ENCODE measurements around the gene MOG.

The MOG gene

DNA sequence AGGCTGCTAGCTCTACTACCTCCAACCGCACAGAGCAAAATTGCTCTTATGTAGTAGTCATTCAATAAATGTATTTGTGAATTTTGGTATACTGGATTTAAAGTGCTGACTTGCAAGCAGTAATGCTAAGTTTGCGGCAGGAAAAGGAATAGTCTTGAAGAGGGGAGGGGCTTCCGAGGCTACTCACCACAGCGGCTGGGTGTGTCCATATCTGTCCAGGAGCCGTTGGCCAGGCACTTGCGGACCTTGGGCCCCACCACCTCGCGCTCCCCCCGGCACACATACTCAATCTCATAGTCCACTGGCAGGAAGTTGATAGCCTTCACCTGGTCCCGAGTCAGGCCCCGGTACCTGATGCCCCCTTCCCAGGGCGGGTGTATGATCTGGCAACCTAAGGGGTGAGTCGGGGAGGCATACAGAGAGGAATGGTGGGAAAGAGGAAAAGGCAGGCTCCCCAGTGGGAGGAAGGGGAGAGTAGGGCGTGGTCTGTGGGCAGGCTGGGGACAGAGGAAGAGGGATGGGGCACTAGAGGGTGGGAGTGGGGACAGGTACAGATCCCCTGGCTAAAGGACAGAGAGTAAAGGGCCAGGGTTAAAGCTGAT, 25.6 kb upstream of the MOG start:
- Mint-ChIP-seq H3K9me3 (no peaks in the 10 kb centered on the region), H3K27ac (no peak overlapping the region), H3K36me3 (no peaks in the 10 kb centered on the region), H3K4me1 (peaks cover 54% of the 10 kb centered on the region), H3K27me3 (peaks cover 2% of the 10 kb centered on the region), H3K4me3 (peak overlapping the region; percentile 84)

GRCh38 chr6:29631860-29632731, 24.8 kb upstream of the MOG start:
- no peaks in the 10 kb centered on the region for H3K36me3 Mint-ChIP-seq
- peaks cover 52% of the 10 kb centered on the region for H3K4me1 Mint-ChIP-seq
- no peaks in the 10 kb centered on the region for H3K9me3 Mint-ChIP-seq
- H3K27me3 Mint-ChIP-seq, result peaks cover 2% of the 10 kb centered on the region
- H3K27ac Mint-ChIP-seq, result peak overlapping the region; percentile 1
- H3K4me3 Mint-ChIP-seq, result peak overlapping the region; percentile 84

- Mint-ChIP-seq H3K4me3 (peak within 1 kb of the TSS; percentile 84), H3K27me3 (peaks cover 2% of the 10 kb centered on the region), H3K4me1 (peaks cover 51% of the 10 kb centered on the region), H3K36me3 (no peaks in the 10 kb centered on the region), H3K27ac (peak within 1 kb of the TSS; percentile 31), H3K9me3 (no peaks in the 10 kb centered on the region)
Measured at GRCh38 chr6:29632789-29633533, 23.9 kb upstream of the MOG start, which contains the start of gene GABBR1. TSS of gene GABBR1 (minus strand) at chr6:29633183. CDS start at chr6:29632385, 798 bp downstream.

- no peaks in the 10 kb centered on the region for H3K9me3 Mint-ChIP-seq
- H3K27me3 Mint-ChIP-seq, result peaks cover 2% of the 10 kb centered on the region
- peak overlapping the region; percentile 31 for H3K27ac Mint-ChIP-seq
- peak overlapping the region; percentile 82 for H3K4me3 Mint-ChIP-seq
- peaks cover 47% of the 10 kb centered on the region for H3K4me1 Mint-ChIP-seq
- H3K36me3 Mint-ChIP-seq, result no peaks in the 10 kb centered on the region
Measured at GRCh38 chr6:29633534-29633905, 23.4 kb upstream of the MOG start.

DNA sequence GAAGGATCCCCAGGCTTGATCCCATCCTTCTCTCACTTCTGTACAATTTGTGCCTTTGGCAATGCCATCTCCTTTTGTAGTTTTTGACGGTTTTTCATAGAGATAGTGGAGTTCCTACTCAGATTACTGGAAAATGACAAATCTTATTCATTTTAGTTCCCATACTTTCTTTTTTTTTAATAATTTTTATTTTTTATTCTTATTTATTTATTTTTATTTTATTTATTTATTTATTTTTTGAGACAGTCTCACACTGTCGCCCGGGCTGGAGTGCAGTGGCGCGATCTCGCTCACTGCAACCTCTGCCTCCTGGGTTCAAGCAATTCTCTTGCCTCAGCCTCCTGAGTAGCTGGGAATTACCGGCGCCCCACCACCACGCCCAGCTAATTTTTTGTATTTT, 19.6 kb upstream of the MOG start:
- Mint-ChIP-seq H3K27ac (no peak overlapping the region), H3K36me3 (no peaks in the 10 kb centered on the region), H3K4me3 (no peak overlapping the region), H3K9me3 (no peaks in the 10 kb centered on the region), H3K27me3 (no peaks in the 10 kb centered on the region), H3K4me1 (peaks cover 22% of the 10 kb centered on the region)

GRCh38 chr6:29641430-29642148, 15.3 kb upstream of the MOG start:
- Mint-ChIP-seq H3K4me3 (peak overlapping the region; percentile 8), H3K9me3 (no peaks in the 10 kb centered on the region), H3K36me3 (no peaks in the 10 kb centered on the region), H3K27me3 (no peaks in the 10 kb centered on the region), H3K4me1 (peaks cover 18% of the 10 kb centered on the region), H3K27ac (peak overlapping the region; percentile 79)

GRCh38 chr6:29647927-29648642, 8.8 kb upstream of the MOG start:
- Mint-ChIP-seq H3K9me3 (no peaks in the 10 kb centered on the region), H3K36me3 (no peaks in the 10 kb centered on the region), H3K27ac (no peak overlapping the region), H3K4me1 (peaks cover 16% of the 10 kb centered on the region), H3K4me3 (no peak overlapping the region), H3K27me3 (no peaks in the 10 kb centered on the region)

DNA sequence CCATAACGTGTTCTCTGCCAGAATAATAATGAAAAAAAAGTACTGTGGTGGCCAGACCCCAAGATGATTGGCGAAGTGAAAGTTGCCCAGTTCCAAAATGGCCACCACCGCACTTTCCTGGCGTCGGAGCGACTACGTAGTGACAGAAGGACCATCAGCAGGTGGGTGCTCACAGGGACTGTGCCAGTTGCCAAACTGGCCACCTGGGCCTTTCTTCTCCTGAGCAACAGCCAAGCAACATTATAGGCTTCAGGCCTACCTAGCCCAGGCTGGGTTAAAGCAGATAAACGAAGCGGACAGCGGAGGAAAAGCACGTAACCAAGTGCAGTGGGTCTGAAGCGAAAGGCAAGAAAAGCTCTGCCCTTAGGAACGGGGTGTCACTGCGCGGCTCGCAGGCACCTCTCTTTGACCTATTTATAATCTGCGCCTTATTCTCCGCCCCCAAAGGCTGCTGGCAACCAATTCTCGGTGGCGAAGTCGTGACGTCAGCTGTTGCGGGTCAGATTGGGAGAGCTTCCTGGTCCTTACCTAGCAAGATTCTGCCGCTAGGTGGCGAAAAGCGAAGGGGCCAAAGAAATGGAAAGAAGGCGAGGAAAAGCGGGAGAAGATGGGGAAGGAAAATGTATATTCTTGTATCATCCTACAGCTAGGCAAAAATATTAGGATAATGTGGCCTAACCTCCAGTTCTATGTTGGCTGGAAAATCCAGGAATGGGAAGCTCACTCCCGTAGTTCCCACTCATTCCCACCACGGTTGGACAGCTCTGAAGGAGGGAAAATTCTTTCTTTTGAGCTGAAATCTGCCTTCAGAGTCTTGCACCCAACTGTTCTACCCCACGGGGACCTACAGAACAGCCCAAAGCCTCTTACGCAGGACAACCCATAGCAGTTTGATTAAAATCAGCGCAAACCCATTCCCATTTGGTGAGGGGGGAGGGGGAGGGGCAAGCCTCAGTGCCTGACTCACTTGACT, 6.9 kb upstream of the MOG start:
- Mint-ChIP-seq H3K36me3 (no peaks in the 10 kb centered on the region), H3K27me3 (peaks cover 2% of the 10 kb centered on the region), H3K4me3 (peak overlapping the region; percentile 94), H3K4me1 (peaks cover 15% of the 10 kb centered on the region), H3K27ac (peak overlapping the region; percentile 98), H3K9me3 (no peaks in the 10 kb centered on the region)

DNA sequence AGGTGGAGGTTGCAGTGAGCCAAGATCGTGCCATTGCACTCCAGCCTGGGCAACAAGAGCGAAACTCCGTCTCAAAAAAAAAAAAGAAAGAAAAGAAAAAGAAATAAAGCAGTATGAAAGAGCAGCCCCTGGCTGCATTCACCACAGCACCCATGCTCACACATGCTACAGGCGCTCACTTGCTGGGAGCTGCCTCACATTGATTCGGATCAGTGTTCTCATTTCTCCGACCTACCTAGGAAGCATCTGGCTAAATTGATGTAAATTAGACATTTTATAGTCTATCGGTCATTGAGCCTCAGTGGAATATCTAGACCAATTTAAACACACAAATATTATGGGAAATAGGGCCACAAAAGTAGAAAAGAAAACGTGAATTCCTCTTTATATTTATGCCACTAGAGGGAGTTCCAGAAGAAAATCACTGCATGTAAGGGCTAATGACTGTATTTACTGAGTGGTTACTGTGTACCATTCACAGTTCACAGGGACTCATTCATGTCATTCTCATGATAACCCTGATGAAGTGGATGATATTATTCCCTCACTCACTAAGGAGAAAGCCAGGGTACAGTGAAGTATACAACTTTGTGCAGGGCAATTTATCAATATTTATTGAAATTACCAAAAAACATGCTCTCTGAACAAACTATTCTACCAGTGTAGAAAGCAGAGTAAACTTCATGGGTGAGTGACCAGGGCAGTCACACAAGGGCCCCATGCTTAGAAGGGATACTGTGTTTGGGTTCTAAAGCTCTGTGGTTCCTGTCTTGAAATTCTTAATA, 5.3 kb upstream of the MOG start:
- Mint-ChIP-seq H3K27me3 (peaks cover 6% of the 10 kb centered on the region), H3K9me3 (no peaks in the 10 kb centered on the region), H3K4me1 (peaks cover 15% of the 10 kb centered on the region), H3K36me3 (no peaks in the 10 kb centered on the region), H3K4me3 (no peak overlapping the region), H3K27ac (no peak overlapping the region)

- H3K4me1 Mint-ChIP-seq, result peaks cover 15% of the 10 kb centered on the region
- no peak overlapping the region for H3K27ac Mint-ChIP-seq
- peaks cover 7% of the 10 kb centered on the region for H3K27me3 Mint-ChIP-seq
- no peaks in the 10 kb centered on the region for H3K9me3 Mint-ChIP-seq
- no peaks in the 10 kb centered on the region for H3K36me3 Mint-ChIP-seq
- H3K4me3 Mint-ChIP-seq, result no peak overlapping the region
Measured at GRCh38 chr6:29652198-29652584, 4.7 kb upstream of the MOG start.

GRCh38 chr6:29653452-29654038, 3.3 kb upstream of the MOG start:
- peaks cover 15% of the 10 kb centered on the region for H3K4me1 Mint-ChIP-seq
- H3K27ac Mint-ChIP-seq, result no peak overlapping the region
- no peaks in the 10 kb centered on the region for H3K9me3 Mint-ChIP-seq
- H3K36me3 Mint-ChIP-seq, result no peaks in the 10 kb centered on the region
- peaks cover 12% of the 10 kb centered on the region for H3K27me3 Mint-ChIP-seq
- no peak overlapping the region for H3K4me3 Mint-ChIP-seq

DNA sequence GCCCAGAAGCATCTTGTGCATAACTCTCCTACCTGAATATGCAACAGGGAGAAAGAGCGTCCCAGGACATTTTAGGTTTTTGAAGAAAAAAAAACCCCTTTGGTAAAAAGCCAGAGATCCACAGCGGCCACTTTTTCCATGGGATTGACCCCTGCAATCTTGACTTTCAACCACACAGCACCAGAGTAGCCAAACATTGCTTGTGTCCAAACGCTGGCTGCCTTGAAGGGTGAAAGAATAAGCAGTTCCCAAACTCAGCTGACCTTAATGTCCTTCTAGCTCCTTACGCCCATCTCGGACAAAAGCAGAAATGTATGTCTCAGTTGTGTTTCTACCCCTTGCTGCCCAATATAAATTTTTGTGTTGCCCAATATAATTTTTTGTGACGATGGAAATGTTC, 1.2 kb upstream of the MOG start:
- H3K27ac Mint-ChIP-seq, result no peak overlapping the region
- H3K4me3 Mint-ChIP-seq, result no peak overlapping the region
- no peaks in the 10 kb centered on the region for H3K9me3 Mint-ChIP-seq
- H3K4me1 Mint-ChIP-seq, result peaks cover 6% of the 10 kb centered on the region
- H3K27me3 Mint-ChIP-seq, result peaks cover 12% of the 10 kb centered on the region
- no peaks in the 10 kb centered on the region for H3K36me3 Mint-ChIP-seq

DNA sequence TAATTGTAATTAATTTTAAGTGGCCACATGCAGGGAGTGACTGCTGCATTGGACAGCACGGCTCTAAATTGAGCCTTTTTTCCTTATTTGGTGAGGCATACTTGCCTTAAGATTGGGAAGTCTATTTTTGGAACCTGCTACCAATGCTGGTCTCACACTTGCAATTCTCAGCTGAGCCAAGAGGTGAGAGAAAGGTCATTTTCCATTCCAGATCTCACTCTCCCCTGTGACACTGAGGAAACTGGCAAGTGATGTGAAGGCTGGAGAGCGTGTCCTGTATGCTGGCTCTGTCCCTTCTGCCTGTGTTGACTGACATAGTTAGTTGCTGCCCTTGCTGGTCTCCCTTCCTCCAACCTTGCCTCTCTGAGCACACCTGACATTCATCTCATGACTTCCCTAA, 735 bp upstream of the MOG start:
- H3K27ac Mint-ChIP-seq, result no peak overlapping the region
- H3K4me3 Mint-ChIP-seq, result no peak overlapping the region
- peaks cover 6% of the 10 kb centered on the region for H3K4me1 Mint-ChIP-seq
- no peaks in the 10 kb centered on the region for H3K36me3 Mint-ChIP-seq
- no peaks in the 10 kb centered on the region for H3K9me3 Mint-ChIP-seq
- H3K27me3 Mint-ChIP-seq, result peaks cover 13% of the 10 kb centered on the region
